H1 (cell line): ENCODE data around the gene PPP2R2C. TPM values are rescaled to one million over a fixed set of nuclear protein-coding genes. Genes with fewer than 3 reads are reported as not detected.

ENCODE experiments used
- CTCF ChIA-PET: fragments of 300-600 bp; sonication (Branson Sonifier 250); formaldehyde crosslinking; loops from one replicate; lab custom pipeline; 2021; ENCODE audit not compliant: partially characterized antibody; lab: Charles Lee
- POLR2A ChIA-PET: fragments of 300-600 bp; sonication (Branson Sonifier 250); formaldehyde crosslinking; loops from one replicate; lab custom pipeline; 2021; ENCODE audit warnings: inconsistent platforms; ENCODE audit not compliant: partially characterized antibody; lab: Charles Lee
- DNase-seq, 2 experiments: peaks; one replicate each; pipeline versions ENCODE4 v3.0.0 to v3.0.0-alpha.2; 2010 to 2022; ENCODE audit warnings: low spot score in 2 of 2, low read depth in 1 of 2, mixed read lengths in 1 of 2
- FAIRE-seq: peaks from 2 replicates; lab custom pipeline; 2011; peaks lifted over from hg19 to GRCh38; lab: Jason Lieb, UNC
- H2AFZ ChIP-seq: 2 replicates; pipeline ENCODE4 v1.8.1; 2012; ENCODE audit warnings: low read length, inconsistent platforms
- H2AK5ac ChIP-seq: 2 replicates; pipeline ENCODE4 v1.6.1; 2013; ENCODE audit warnings: low read depth, low read length
- H2BK120ac ChIP-seq: replicated peaks from 2 replicates; pipeline ENCODE3; 2013; ENCODE audit warnings: low read depth, low read length, inconsistent platforms
- H2BK12ac ChIP-seq: 2 replicates; pipeline ENCODE4 v1.6.1; 2013; ENCODE audit warnings: low read depth, low read length
- H2BK15ac ChIP-seq: 2 replicates; pipeline ENCODE4 v1.6.1; 2013; ENCODE audit warnings: low read length
- H2BK20ac ChIP-seq: 2 replicates; pipeline ENCODE4 v1.6.1; 2013; ENCODE audit warnings: low read length
- H2BK5ac ChIP-seq: 2 replicates; pipeline ENCODE4 v1.6.1; 2013; ENCODE audit warnings: low read depth, low read length
- H3K14ac ChIP-seq: 2 replicates; pipeline ENCODE4 v1.6.1; 2013; ENCODE audit warnings: inconsistent platforms; ENCODE audit not compliant: insufficient read length
- H3K18ac ChIP-seq: 2 replicates; pipeline ENCODE4 v1.6.1; 2013; ENCODE audit warnings: low read length; ENCODE audit errors: extremely low read depth
- H3K23ac ChIP-seq: 2 replicates; pipeline ENCODE4 v1.6.1; 2013; ENCODE audit warnings: inconsistent platforms; ENCODE audit not compliant: insufficient read length
- H3K23me2 ChIP-seq: 2 replicates; pipeline ENCODE4 v1.6.1; 2013; ENCODE audit warnings: low read depth, low read length
- H3K27ac ChIP-seq: 2 replicates; pipeline ENCODE4 v1.6.1; 2011; ENCODE audit warnings: low read depth, low read length, inconsistent platforms
- H3K27me3 ChIP-seq, 4 experiments: replicated peaks in 1 of 4; 1 replicate in 1 of 4; 2 replicates in 3 of 4; pipeline versions ENCODE4 v1.6.1 to v1.8.1; 2011 to 2013; ENCODE audit warnings: low read length in 3 of 4, mild to moderate bottlenecking in 3 of 4, inconsistent platforms in 2 of 4, mixed read lengths in 2 of 4, moderate library complexity in 1 of 4; ENCODE audit not compliant: control insufficient read depth in 3 of 4, insufficient read depth in 3 of 4; ENCODE audit errors: extremely low read depth in 1 of 4
- H3K36me3 ChIP-seq, 4 experiments: 2 replicates each; pipeline versions ENCODE4 v1.6.1 to v1.8.1; 2011 to 2013; ENCODE audit warnings: mild to moderate bottlenecking in 4 of 4, low read length in 3 of 4, moderate library complexity in 2 of 4, control low read depth in 1 of 4, inconsistent platforms in 1 of 4; ENCODE audit not compliant: insufficient read depth in 4 of 4, control insufficient read depth in 2 of 4
- H3K4ac ChIP-seq: replicated peaks from 2 replicates; pipeline ENCODE3; 2013; ENCODE audit warnings: low read length, low read depth, mixed read lengths, inconsistent platforms; ENCODE audit not compliant: insufficient read length
- H3K4me1 ChIP-seq, 4 experiments: replicated peaks in 1 of 4; 1 replicate in 1 of 4; 2 replicates in 3 of 4; pipeline versions ENCODE4 v1.6.1 to v1.8.1; 2011 to 2013; ENCODE audit warnings: low read length in 3 of 4, inconsistent platforms in 2 of 4, mixed read lengths in 1 of 4; ENCODE audit not compliant: insufficient read depth in 4 of 4, control insufficient read depth in 3 of 4
- H3K4me2 ChIP-seq, 2 experiments: 2 replicates each; pipeline versions ENCODE4 v1.6.1 to v1.8.1; 2011 to 2013; ENCODE audit warnings: low read depth in 2 of 2, low read length in 2 of 2, control low read depth in 1 of 2, inconsistent platforms in 1 of 2, mild to moderate bottlenecking in 1 of 2; ENCODE audit not compliant: insufficient read depth in 1 of 2
- H3K4me3 ChIP-seq, 4 experiments: fragments of 200-600, 300-600 bp in 1 of 4; sonication (generic), shearing (Covaris generic), sonication (Bioruptor Twin) in 1 of 4; 2 replicates each; pipeline versions ENCODE4 v1.5.1 to v1.8.1; 2011 to 2016; ENCODE audit warnings: low read length in 4 of 4, low read depth in 3 of 4, control low read depth in 2 of 4, inconsistent platforms in 2 of 4, mild to moderate bottlenecking in 2 of 4, mixed read lengths in 1 of 4, moderate library complexity in 1 of 4; ENCODE audit not compliant: insufficient read depth in 2 of 4; ENCODE audit errors: extremely low read depth in 1 of 4
- H3K56ac ChIP-seq: replicated peaks from 2 replicates; pipeline ENCODE3; 2013; ENCODE audit warnings: low read depth, mild to moderate bottlenecking, mixed read lengths, low read length, inconsistent platforms; ENCODE audit not compliant: insufficient read length
- H3K79me1 ChIP-seq: 2 replicates; pipeline ENCODE4 v1.6.1; 2013; ENCODE audit warnings: low read depth, low read length, control low read depth
- H3K79me2 ChIP-seq, 2 experiments: 2 replicates each; pipeline versions ENCODE4 v1.6.1 to v1.8.1; 2012 to 2013; ENCODE audit warnings: low read length in 2 of 2, mild to moderate bottlenecking in 2 of 2, inconsistent platforms in 1 of 2; ENCODE audit not compliant: insufficient read depth in 2 of 2, control insufficient read depth in 1 of 2
- H3K9ac ChIP-seq, 4 experiments: replicated peaks in 1 of 4; 1 replicate in 1 of 4; 2 replicates in 3 of 4; pipeline versions ENCODE4 v1.6.1 to v1.8.1; 2011 to 2013; ENCODE audit warnings: low read depth in 3 of 4, low read length in 3 of 4, control low read depth in 2 of 4, mild to moderate bottlenecking in 2 of 4, moderate library complexity in 2 of 4, inconsistent platforms in 1 of 4; ENCODE audit errors: extremely low read depth in 1 of 4
- H3K9me3 ChIP-seq, 2 experiments: 2 replicates each; pipeline versions ENCODE4 v1.6.1 to v1.8.1; 2012 to 2013; ENCODE audit warnings: mild to moderate bottlenecking in 2 of 2, moderate library complexity in 2 of 2, control low read depth in 1 of 2, inconsistent platforms in 1 of 2, low read depth in 1 of 2, low read length in 1 of 2, mixed read lengths in 1 of 2; ENCODE audit not compliant: insufficient read depth in 2 of 2
- H4K20me1 ChIP-seq, 2 experiments: replicated peaks in 1 of 2; 2 replicates each; pipeline versions ENCODE3 to v1.8.1; 2011 to 2013; ENCODE audit warnings: inconsistent platforms in 2 of 2, low read length in 2 of 2, mild to moderate bottlenecking in 1 of 2; ENCODE audit not compliant: insufficient read depth in 2 of 2, control insufficient read depth in 1 of 2
- H4K5ac ChIP-seq: 2 replicates; pipeline ENCODE4 v1.6.1; 2013; ENCODE audit warnings: low read length, low read depth, mixed read lengths, inconsistent platforms; ENCODE audit not compliant: insufficient read length
- H4K8ac ChIP-seq: 2 replicates; pipeline ENCODE4 v1.8.0; 2013; ENCODE audit warnings: mild to moderate bottlenecking, moderate library complexity, low read length, inconsistent platforms; ENCODE audit not compliant: insufficient read depth; ENCODE audit errors: extremely low read depth
- H4K91ac ChIP-seq: replicated peaks from 2 replicates; pipeline ENCODE3; 2013; ENCODE audit warnings: low read length, mixed read lengths, inconsistent platforms; ENCODE audit not compliant: insufficient read length
- CEBPB ChIP-seq: IDR thresholded peaks from 2 replicates; pipeline ENCODE4 v1.6.1; 2012; ENCODE audit warnings: low read depth, low read length
- SP2 ChIP-seq: IDR thresholded peaks from 2 replicates; pipeline ENCODE4 v1.6.1; 2012; ENCODE audit warnings: mild to moderate bottlenecking, low read length, inconsistent platforms
- WGBS, 2 experiments: shearing (Covaris generic) in 1 of 2; methylation state at CpG; one replicate each; pipeline versions ENCODE4 v1.1.6 to v1.1.7; 2013 to 2015; ENCODE audit warnings: low lambda C conversion rate in 2 of 2, mixed read lengths in 2 of 2, inconsistent platforms in 1 of 2, low coverage in 1 of 2, missing lambda C conversion rate in 1 of 2; ENCODE audit not compliant: insufficient replicate concordance in 2 of 2, insufficient coverage in 1 of 2, insufficient read length in 1 of 2; ENCODE audit errors: extremely low coverage in 1 of 2, missing lambda C conversion rate in 1 of 2; 5-methylcytosine and 5-hydroxymethylcytosine counted together
- polyA plus RNA-seq, 7 experiments: library from polyadenylated mRNA; depleted of rRNA in 3 of 7; stranded (reverse) in 5 of 7; unstranded in 2 of 7; fragments of >200 nt in 5 of 7; fragments of 200-250 nt in 2 of 7; gene quantifications; 1 replicate in 5 of 7; 2 replicates in 1 of 7; 4 replicates in 1 of 7; pipeline versions ENCODE4 v1.2.1 to v1.2.3, GENCODE V29; 2011 to 2013; ENCODE audit warnings: missing spikeins in 2 of 7, mixed read lengths in 2 of 7
- total RNA-seq: library from RNA; stranded (reverse); fragmentation: NEBNext Ultra II Directional; extraction: Animal tissue kit (Norgen Biotek cat#: 25700); gene quantifications from 2 replicates; pipeline ENCODE4 v1.2.1, GENCODE V29; 2021

The PPP2R2C gene
- total and polyA plus RNA-seq, 2 of the 8 experiments (the other 6 are each of a cell fraction or from before 2014, with no cell fraction given), result 6.4 TPM

- Histone ChIP-seq H3K18ac (no peak overlapping the region), H4K5ac (no peak overlapping the region), H3K79me1 (0 out of 2 replicates have a peak, but pooled peaks cover 3% of the 10 kb centered on the region), H3K36me3 (no peaks in the 10 kb centered on the region), H4K20me1 (no peaks in the 10 kb centered on the region), H2AK5ac (no peak overlapping the region), H3K79me2 (no peaks in the 10 kb centered on the region), H3K4me3 (no peak overlapping the region), H2BK120ac (no peak overlapping the region), H3K27ac (no peak overlapping the region), H2BK15ac (no peak overlapping the region), H3K23me2 (no peaks in the 10 kb centered on the region), H2BK20ac (no peak overlapping the region), H3K27me3 (no peaks in the 10 kb centered on the region), H2AFZ (no peak overlapping the region), H4K8ac (no peak overlapping the region), H3K4ac (no peak overlapping the region), H3K56ac (no peak overlapping the region), H3K9me3 (0 out of 4 replicates have a peak, but pooled peaks cover 0 to 2% of the 10 kb centered on the region in 2 experiments), H3K4me1 (peaks cover 0 to 6% (median 1%) of the 10 kb centered on the region in 4 experiments; a peak in 3 of 7 replicates), H3K14ac (no peak overlapping the region), H3K23ac (no peak overlapping the region), H4K91ac (no peak overlapping the region), H2BK5ac (no peak overlapping the region), H2BK12ac (no peak overlapping the region), H3K4me2 (no peak overlapping the region), H3K9ac (no peak overlapping the region)
- FAIRE-seq, result no peak
- TF ChIP-seq CEBPB, result no peak
- no peak for TF ChIP-seq SP2
- ChIA-PET CTCF (interaction anchor here (1.0 to 1.4 kb wide), 4 partner anchors 9 to 17 kb away, joined by 3 to 4 read pairs (median 3); no protein-coding TSS in a partner anchor), POLR2A (no interaction called here)
- WGBS, 2 experiments, result 85% methylated on average over 2 of the region's 2 CpGs; no CpG with 5 or more reads in 1 of the 2 experiments
- DNase-seq, result no peak
Measured at GRCh38 chr4:6458528-6458927, 13.9 kb downstream of the PPP2R2C start.
